GM04503 (cell line): ENCODE measurements around the gene HID1.

Experiments
- DNase-seq: peaks from one replicate; pipeline ENCODE4 v3.0.0-alpha.2; 2012; ENCODE audit warnings: low read depth

HID1 gene

GRCh38 chr17:74947041-74947754 lies 25.4 kb downstream of the HID1 start:
- DNase-seq = no peak

- no peak for DNase-seq
These were observed 25.9 kb downstream of the HID1 start for GRCh38 chr17:74946641-74947040.

GRCh38 chr17:74945543-74945942 lies 27.0 kb downstream of the HID1 start:
- no peak for DNase-seq

- DNase-seq = no peak
These were observed 28.6 kb downstream of the HID1 start for GRCh38 chr17:74943808-74944522.

GRCh38 chr17:74941128-74941725 lies 31.3 kb downstream of the HID1 start:
- DNase-seq = no peak

- DNase-seq = no peak
These were observed 33.0 kb downstream of the HID1 start for GRCh38 chr17:74939534-74939933.

- no peak for DNase-seq
These were observed 34.2 kb downstream of the HID1 start for GRCh38 chr17:74938194-74938950.

GRCh38 chr17:74937064-74938051 lies 35.2 kb downstream of the HID1 start:
- no peak for DNase-seq

- DNase-seq = no peak
These were observed 36.1 kb downstream of the HID1 start for GRCh38 chr17:74936470-74936799.

GRCh38 chr17:74935585-74936469 lies 36.7 kb downstream of the HID1 start, which contains the start of gene OTOP3:
TSS of gene OTOP3 (plus strand) at chr17:74935898. CDS start at chr17:74935922, 24 bp downstream.
- no peak for DNase-seq

GRCh38 chr17:74935048-74935447 lies 37.5 kb downstream of the HID1 start:
- no peak for DNase-seq

- DNase-seq = no peak
These were observed 42.0 kb downstream of the HID1 start for GRCh38 chr17:74930535-74931036.

- no peak for DNase-seq
These were observed 43.8 kb downstream of the HID1 start for GRCh38 chr17:74928786-74929185.

GRCh38 chr17:74925242-74925641 lies 47.3 kb downstream of the HID1 start:
- DNase-seq = no peak

GRCh38 chr17:74924250-74924948 lies 48.2 kb downstream of the HID1 start, which contains the start of gene OTOP2:
TSS of gene OTOP2 (plus strand) at chr17:74924273. CDS start at chr17:74924633, 360 bp downstream.
- no peak for DNase-seq

- no peak for DNase-seq
These were observed 48.9 kb downstream of the HID1 start for GRCh38 chr17:74923538-74924249.

- DNase-seq = no peak
These were observed 49.6 kb downstream of the HID1 start, which contains the start of gene USH1G for GRCh38 chr17:74922694-74923537. TSS of gene USH1G (minus strand) at chr17:74923255. CDS start at chr17:74923073, 182 bp downstream.

GRCh38 chr17:74922172-74922571 lies 50.4 kb downstream of the HID1 start:
- DNase-seq = no peak
